SKM-1 treated with dmso at 0.1 percent for 144 hours (cell line): ENCODE results near the gene GJB3.
"Not testable (repeated sequence)": the region's sequence is repeated elsewhere in the genome, so short reads cannot be mapped to it uniquely, and the experiment has no call there.

Experiments used
- DNase-seq: peaks from one replicate; lab custom pipeline; 2025; ENCODE audit not compliant: unreplicated experiment; lab: John Stamatoyannopoulos, UW

Gene GJB3

DNA sequence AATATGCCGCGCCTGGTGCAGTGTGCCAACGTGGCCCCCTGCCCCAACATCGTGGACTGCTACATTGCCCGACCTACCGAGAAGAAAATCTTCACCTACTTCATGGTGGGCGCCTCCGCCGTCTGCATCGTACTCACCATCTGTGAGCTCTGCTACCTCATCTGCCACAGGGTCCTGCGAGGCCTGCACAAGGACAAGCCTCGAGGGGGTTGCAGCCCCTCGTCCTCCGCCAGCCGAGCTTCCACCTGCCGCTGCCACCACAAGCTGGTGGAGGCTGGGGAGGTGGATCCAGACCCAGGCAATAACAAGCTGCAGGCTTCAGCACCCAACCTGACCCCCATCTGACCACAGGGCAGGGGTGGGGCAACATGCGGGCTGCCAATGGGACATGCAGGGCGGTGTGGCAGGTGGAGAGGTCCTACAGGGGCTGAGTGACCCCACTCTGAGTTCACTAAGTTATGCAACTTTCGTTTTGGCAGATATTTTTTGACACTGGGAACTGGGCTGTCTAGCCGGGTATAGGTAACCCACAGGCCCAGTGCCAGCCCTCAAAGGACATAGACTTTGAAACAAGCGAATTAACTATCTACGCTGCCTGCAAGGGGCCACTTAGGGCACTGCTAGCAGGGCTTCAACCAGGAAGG, 4.3 kb downstream of the GJB3 start:
- no peak for DNase-seq

DNA sequence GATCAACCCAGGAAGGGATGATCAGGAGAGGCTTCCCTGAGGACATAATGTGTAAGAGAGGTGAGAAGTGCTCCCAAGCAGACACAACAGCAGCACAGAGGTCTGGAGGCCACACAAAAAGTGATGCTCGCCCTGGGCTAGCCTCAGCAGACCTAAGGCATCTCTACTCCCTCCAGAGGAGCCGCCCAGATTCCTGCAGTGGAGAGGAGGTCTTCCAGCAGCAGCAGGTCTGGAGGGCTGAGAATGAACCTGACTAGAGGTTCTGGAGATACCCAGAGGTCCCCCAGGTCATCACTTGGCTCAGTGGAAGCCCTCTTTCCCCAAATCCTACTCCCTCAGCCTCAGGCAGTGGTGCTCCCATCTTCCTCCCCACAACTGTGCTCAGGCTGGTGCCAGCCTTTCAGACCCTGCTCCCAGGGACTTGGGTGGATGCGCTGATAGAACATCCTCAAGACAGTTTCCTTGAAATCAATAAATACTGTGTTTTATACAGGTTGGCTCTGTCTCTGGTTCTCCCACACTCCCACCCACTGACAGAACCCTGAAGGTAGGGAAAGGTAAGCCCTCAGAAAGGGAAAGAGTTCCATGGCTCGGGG, 5.0 kb downstream of the GJB3 start:
- DNase-seq, result no peak

DNA sequence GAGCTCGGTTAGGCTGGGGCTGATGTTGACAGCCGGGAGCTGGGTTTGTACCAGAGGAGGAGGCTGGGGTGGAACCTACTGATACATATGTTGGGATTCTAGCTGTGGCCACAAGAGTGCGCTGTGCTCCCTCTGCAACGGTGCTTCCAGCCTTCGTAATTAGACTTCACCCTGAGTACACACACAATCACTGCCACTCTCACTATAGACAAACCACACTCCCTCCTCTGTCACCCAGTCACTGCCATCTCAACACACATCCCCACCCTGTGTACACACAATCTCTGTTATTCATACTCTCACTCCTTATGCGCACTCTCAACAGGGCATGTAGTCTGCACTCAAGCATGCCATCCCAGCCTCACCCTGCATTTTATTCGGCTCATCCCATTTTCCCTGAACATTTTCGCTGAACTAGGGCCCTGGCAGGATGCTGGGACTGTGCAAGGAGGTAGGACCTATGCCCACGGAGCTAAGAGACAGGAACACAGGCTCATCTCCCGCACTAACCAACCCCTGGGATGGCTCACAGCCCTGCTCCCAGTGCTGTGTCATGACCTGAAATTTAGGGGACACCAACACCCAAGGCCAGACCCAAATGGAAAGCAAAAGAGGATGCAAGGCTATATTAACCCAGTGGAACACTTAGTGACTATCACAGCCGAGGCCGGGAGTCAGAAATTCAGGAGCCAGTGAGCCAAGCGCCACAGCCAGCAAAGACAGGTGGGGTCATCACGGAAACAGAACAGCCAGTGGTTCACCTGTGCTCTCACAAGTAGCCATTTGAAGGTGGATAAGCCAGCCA, 5.7 kb downstream of the GJB3 start:
- peak; percentile 52 for DNase-seq

DNA sequence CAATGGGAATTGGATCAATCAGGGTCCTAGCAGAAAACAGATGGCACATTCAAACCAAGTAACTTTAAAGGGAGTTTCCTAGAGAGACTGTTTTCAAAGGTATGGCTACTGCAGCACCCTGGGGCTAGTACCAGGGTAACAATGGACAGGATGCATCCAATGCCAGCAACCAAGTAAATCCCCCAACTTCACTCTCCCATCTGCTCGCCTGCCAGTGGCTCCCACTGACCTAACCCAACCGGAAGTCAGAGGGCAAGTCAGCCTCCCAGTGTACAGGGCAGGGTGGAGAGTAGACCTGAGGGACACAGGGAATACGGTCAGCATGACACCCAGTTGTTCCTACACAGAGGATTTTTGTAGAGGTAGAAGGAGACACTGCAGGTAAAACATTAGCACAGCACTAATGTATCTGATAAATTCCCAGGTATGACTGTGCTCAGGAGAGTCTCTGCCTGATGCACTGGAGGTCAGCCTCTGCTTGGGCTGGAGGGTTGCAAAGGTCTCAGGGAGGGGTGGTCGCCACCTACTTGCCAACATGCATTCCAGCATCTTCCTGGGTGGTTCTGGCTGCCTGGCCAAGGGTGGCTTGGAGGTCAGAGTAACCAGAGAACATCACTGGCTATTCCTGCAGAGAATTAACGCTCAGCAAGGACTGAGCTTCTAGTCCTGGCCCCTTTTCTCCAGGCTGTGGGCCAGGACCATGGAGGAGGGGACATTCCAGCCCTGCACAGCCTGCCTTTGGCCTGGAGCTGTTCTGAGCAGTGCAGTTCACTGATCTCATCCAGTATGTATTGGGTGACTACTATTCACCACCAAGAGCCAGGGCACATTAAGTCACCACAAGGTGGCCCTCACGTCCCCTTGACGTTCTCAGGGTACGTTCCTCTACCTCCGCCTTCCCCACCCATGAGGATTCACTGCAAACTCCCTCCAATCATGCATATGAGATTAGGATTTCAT, 6.7 kb downstream of the GJB3 start:
- no peak for DNase-seq

DNA sequence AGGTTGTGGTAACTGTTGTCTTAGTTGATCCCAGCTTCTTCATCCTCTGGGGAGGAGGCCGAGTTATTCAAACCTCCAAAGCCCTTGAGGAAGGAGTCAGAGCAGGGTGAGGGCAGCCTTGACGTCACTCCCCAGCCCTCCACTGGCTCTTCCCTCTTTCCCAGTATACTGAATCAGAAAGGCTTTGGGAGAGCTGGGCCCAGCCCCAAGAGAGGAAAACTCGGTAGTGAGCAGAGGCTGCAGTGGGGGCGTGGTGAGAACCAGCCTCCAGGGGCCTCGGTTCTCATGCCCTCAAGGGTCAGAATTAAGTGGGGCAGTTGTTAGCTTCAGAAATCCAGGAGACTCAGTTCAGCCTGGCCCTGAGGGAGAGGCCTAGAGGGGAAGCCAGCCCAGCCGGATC, 10.0 kb downstream of the GJB3 start:
- no peak for DNase-seq

DNA sequence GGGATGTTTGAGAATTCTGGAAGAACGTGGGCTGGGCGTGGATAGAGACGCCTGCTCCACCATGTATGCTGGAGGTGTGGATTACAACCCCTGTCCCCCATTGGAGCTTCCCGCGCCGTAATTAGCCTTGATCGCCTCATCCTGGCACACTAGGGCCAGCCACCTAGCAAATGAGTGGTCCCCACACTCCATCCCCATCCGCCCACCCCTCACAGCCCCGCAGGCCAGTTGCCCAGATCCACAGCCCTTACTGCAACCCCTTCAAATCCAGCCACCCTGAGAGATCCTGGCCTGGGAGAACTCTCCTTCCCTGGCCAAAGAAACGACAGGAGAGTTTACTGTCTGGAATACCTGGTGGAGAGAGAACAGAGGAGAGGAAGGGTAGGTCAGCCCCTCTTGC, 11.4 kb downstream of the GJB3 start:
- DNase-seq, result no peak

DNA sequence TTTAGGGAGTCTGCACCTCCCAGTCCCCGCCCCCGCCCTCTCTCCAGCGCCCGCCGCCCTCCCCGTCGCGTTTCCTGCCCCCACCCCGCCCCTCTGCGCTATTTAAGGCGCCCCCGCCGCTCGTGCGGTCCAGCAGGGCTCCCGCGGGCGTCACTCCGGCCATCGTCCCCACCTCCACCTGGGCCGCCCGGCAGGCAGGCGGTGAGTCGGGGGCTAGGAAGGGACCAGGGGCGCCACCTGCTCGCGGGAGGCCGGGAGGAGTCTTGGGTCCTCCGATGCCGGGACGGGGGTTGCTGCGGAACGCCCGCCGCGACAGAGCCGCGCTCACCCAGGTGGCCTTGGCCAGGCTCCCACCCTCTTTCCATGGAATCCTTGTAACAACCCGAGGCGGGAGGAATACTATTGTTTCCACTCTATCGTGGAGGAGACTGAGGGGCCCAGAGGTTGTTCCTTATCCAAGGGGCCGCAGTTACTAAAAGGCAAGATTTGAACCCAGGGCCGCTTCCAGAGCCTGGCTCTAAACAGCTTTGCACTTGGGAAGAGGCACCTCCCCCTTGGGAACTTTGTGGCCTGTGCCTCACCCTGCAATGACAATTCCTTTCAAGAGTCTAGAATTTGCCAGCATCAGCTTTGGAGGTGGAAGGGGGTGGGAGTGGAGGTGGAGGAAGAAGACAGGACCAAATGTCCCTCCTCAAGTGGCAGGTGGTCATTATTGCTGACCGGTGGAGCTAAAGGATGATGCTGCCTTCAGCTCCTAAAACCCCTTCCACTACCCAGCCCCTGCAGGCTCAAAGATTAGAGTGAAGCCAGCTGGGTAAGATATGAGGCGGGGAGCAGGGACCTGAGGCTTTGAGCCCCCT, 12.1 kb downstream of the GJB3 start, which contains the start of gene GJA4:
Gene GJA4 (plus strand): TSS at position 132 of the 860 bp plus-strand sequence. CDS start 1,215 bp downstream, outside the sequence.
- DNase-seq, result no peak

DNA sequence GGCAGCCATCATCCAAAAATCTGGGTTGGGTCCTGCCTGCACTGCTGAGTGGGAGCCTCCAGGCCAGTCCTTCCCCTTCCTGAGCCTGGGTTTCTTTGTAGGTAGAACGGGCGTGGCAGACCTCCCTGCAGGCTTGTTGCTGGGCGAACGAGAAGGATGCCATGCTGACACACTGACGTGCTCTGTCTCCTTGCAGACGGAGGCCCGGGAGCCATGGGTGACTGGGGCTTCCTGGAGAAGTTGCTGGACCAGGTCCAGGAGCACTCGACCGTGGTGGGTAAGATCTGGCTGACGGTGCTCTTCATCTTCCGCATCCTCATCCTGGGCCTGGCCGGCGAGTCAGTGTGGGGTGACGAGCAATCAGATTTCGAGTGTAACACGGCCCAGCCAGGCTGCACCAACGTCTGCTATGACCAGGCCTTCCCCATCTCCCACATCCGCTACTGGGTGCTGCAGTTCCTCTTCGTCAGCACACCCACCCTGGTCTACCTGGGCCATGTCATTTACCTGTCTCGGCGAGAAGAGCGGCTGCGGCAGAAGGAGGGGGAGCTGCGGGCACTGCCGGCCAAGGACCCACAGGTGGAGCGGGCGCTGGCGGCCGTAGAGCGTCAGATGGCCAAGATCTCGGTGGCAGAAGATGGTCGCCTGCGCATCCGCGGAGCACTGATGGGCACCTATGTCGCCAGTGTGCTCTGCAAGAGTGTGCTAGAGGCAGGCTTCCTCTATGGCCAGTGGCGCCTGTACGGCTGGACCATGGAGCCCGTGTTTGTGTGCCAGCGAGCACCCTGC, 13.2 kb downstream of the GJB3 start:
- DNase-seq, result no peak

DNA sequence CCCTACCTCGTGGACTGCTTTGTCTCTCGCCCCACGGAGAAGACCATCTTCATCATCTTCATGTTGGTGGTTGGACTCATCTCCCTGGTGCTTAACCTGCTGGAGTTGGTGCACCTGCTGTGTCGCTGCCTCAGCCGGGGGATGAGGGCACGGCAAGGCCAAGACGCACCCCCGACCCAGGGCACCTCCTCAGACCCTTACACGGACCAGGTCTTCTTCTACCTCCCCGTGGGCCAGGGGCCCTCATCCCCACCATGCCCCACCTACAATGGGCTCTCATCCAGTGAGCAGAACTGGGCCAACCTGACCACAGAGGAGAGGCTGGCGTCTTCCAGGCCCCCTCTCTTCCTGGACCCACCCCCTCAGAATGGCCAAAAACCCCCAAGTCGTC, 13.8 kb downstream of the GJB3 start:
- DNase-seq, result no peak

DNA sequence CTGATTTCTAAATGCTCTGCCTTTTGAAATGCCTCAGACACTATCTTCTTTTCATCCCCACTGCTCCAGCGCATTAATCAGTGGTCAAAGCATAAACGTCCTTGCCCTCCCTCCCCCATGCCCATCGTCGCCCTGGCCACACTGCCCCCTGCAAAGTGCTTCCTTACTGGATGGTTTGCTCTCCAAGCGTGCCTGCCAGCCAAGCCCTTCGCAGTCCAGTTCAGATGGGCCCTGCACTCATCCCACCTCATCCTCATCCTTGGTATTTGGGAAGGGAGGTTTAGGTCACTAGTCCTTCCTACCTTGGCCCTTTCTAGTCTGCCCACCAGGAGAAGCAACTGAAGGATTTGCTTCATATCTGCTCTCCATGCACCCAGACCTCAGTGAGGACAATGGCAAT, 14.9 kb downstream of the GJB3 start:
- DNase-seq, result no peak

DNA sequence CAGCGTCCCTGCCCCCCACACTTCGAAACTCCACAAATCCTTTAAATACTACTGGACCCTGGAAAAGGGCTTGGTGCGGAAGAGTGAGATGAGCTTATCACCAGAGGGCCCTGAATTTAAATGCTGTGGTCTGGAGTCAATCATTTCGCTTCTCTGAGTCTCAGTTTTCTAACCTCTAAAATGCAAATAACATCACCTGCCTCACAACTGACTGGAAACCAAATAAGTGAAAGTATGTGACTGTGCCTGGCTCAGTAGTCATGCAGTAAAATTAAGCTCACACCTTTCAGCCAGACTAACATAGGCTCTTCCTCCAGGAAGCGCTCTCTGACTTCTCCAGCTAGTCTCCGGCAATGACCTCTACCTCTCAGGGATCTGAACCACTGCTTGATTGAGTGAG, 16.0 kb downstream of the GJB3 start:
- DNase-seq, result no peak

DNA sequence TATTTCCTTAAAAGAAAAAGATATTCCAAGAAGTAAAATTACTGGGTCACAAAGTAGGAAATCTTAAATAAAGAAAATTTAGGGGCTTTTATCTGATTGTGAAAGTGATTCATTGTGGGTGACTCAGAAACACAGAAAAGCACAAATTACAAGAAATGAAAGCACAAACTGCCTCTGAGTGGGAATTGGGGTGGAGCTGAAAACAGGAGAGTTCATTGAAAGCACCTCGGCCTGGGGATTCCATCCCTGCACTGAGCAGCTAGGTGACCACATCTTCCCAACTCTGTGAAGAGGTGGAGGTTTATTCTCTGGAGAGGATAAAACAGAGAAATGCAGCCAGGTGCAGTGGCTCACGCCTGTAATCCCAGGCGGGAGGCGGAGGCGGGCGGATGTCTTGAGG, 19.2 kb downstream of the GJB3 start:
- no peak for DNase-seq

DNA sequence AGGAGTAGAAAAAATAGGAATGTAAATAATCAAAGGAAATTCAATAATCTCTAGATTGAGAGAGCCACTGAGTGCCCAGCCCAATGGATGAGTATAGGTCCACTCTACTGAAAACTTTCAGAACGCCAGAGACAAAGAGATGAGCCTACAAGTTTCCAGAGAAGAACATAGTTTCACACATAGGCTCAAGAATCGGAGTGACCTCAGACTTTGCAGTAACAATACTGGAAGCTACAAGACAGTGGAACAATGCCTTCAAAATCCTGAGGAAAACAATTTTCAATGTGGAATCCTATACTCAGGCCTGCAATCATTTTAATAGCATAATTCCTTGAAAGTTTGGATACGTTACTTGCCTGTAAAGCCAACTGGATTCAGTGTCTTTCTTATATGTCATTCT, 22.8 kb downstream of the GJB3 start:
- no peak for DNase-seq

DNA sequence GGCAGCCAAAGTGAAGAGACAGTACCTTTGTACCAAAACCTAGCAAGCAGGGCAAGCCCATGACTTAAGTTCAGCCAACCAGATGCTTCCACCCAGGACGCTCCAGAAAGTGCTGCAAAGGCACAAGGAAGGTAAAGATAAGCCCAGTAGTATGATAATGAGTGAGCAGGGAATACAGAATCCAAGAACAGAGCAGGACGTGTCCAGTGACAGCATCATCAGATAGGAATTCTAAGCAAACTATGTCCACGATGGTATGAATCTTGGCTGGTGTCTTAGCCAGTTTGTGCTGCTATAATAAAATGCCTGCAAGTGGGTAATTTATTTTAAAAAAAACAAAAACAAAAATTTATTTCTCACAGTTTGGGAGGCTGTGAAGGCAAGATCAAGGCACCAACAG, 25.4 kb downstream of the GJB3 start:
- no peak for DNase-seq

DNA sequence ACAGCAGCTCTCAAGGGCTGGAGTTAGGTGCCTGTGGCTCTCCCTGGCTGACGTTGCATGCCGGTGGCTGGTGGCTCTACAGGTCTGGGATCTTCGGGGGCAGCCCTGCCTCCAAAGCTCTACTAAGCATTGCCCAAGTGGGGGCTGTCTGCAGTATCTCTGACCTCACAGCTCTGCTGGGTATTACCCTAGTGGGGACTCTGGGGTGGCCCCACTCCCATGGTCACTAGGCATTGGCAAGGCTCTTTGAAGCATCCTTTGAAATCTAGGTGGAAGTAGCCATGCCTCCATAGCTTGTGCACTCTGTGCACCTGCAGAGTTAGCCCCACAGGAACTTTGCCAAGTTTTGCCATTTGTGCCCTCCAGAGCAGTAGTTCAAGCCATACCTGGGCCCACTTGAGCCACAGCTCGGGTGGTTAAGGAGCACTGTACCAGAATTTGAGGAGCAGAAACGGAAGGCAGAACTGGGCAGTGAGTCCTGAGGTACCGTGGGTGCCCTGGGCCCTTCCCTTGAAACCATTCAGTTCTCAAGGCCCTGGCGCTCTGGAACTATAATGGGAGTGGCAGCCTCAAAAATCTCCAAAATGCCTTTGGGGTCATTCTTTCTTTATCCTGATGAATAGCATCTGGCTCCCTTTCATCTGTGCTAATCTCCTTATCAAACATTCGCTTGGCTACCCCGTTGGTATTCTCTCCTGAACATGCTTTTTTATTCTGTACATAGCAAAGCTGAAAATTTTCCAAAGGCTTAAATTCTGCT, 27.2 kb downstream of the GJB3 start:
- no peak for DNase-seq

DNA sequence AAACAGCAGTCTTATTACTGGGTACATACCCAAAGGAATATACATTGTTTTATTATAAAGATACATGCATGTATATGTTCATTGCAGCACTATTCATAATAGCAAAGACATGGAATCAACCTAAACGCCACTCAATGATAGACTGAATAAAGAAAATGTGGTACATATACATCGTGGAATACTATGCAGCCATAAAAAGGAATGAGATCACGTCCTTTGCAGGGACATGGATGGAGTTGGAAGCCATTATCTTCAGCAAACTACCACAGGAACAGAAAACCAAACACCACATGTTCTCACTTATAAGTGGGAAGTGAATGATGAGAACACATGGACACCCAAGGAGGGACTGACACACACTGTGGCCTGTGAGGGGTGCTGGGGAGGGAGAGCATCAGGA, 29.8 kb downstream of the GJB3 start:
- DNase-seq, result not testable (repeated sequence)

DNA sequence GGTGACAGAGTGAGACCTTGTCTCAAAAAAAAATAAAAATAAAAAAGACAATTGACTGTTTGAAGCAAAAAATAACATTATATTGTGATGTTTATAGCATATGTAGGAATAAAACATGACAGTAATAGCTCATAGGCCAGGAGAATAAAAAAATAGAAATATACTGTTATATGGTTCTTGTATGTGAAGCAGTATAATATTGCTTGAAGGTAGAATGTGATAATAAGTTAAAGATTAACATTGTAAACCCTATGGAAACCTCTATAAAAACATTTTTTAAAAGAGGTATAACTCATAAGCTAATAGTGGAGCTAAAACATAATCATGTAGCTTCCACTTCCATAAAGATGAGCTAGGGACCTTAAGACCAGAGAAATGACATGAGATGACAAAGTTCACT, 35.3 kb downstream of the GJB3 start:
- DNase-seq, result no peak

DNA sequence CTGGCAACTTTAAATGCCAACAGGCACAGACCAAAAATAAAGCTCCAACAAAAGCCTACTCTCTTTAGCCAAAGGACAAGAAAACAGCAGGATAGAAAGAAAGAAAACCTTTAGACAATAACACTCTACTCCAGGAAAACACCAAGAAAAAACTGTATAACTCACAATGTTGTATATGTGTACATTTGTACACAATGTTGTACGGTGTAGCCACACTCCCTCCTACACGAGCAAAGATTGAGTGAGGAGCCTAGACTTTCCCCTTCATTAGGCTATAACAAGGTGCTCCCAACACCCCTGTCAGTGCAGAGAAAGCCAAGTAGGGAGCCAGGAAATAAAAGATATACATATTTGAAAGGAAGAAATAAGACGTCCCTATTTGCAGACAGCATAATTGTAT, 35.8 kb downstream of the GJB3 start:
- DNase-seq, result no peak

DNA sequence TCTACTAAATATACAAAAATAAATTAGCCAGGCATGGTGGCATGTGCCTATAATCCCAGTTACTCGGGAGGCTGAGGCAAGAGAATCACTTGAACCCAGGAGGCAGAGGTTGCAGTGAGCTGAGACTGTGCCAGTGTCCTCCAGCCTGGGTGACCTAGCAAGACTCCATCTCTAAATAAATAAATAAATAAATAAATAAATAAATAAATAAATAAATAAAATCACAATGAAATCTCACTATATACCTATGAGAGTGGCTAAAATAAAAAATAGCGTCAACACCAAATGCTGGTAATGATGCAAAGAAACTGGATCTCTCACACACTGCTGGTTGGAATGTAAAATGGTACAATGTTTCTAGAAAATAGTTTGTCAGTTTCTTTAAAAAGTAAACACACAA, 37.8 kb downstream of the GJB3 start:
- DNase-seq, result not testable (repeated sequence)
